ENCODE results near the gene POLE2.

Gene POLE2

DNA sequence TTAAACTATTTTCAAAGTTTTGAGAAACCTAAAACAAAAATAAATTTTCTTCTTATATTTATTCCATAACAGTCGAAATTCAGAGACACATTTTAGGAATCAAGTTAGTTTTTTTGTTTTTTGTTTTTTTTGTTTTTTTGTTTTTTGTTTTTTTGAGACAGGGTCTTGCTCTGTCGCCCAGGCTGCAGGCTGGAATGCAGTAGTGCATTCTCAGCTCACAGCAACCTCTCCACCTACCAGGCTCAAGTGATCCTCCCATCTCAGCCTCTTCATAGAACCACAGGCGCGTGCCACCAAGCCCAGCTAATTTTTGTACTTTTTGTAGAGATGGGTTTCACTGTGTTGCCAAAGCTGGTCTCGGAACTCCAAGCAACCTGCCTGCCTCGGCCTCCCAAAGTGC, 34.5 kb downstream of the POLE2 start:
- Histone ChIP-seq H3K4me3 (ENCODE audit: low read depth, low read length) (no peak overlapping the region), H3K9me3 (ENCODE audit: control insufficient read depth, insufficient read depth, low read depth, low read length) (no peaks in the 10 kb centered on the region), H3K27ac (ENCODE audit: extremely low read depth, low read depth, low read length) (no peak overlapping the region), H3K36me3 (ENCODE audit: control insufficient read depth in 2 of 2, insufficient read depth in 1 of 2, low read length in 2 of 2) (peaks cover 22 to 37% of the 10 kb centered on the region in 2 experiments), H3K4me1 (ENCODE audit: control insufficient read depth, insufficient read depth, low read length) (no peaks in the 10 kb centered on the region)
- CTCF ChIA-PET = no interaction called here
- POLR2A ChIA-PET = no interaction called here
- TF ChIP-seq ZNF10 (tag by site-specific recombination; IDR thresholded peaks at IDR 0.05) = no peak
- TF ChIP-seq FEZF1 (tag by site-specific recombination; IDR thresholded peaks at IDR 0.05) = no peak
- TF ChIP-seq TCF7L2 (IDR thresholded peaks at IDR 0.05; ENCODE audit: borderline replicate concordance, low read depth, low read length) = no peak
- TF ChIP-seq ZFP69B (tag by site-specific recombination; IDR thresholded peaks at IDR 0.05) = no peak
- no peak for TF ChIP-seq ZNF221 (tag by site-specific recombination; IDR thresholded peaks at IDR 0.05; ENCODE audit: borderline replicate concordance)

DNA sequence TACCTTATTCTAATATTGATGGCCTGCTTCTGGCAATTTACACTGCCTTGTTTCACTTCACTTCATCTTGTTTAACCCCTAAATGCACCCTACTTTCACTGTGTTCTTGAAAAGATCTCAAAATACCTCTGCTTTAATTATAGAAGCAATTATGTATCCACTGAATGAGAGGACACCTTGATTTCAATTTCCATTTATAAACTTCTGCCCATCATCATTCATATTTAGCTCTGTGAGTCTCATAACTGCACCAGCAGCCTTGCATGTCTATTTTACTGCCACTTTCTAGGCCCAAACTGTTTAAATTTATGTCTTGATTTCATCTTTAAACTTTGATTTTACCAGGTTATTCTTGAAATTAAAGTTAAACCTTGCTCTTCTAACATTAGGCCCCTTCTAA, 45.9 kb downstream of the POLE2 start:
- ChIA-PET CTCF (no interaction called here), POLR2A (no interaction called here)
- TF ChIP-seq ZBTB8A (tag by site-specific recombination; IDR thresholded peaks at IDR 0.05) = no peak
- TF ChIP-seq PRDM1 (tag by site-specific recombination; IDR thresholded peaks at IDR 0.05) = 0 out of 2 replicates have a peak, but pooled peaks have one; percentile 3
- Histone ChIP-seq H3K4me3 (ENCODE audit: low read depth, low read length) (no peak overlapping the region), H3K27ac (ENCODE audit: extremely low read depth, low read depth, low read length) (0 out of 2 replicates have a peak overlapping the region, but pooled peaks have one; percentile 21), H3K9me3 (ENCODE audit: control insufficient read depth, insufficient read depth, low read depth, low read length) (no peaks in the 10 kb centered on the region), H3K36me3 (ENCODE audit: control insufficient read depth in 2 of 2, insufficient read depth in 1 of 2, low read length in 2 of 2) (peaks cover 19 to 25% of the 10 kb centered on the region in 2 experiments; a peak in 2 of 3 replicates), H3K4me1 (ENCODE audit: control insufficient read depth, insufficient read depth, low read length) (peaks cover 15% of the 10 kb centered on the region)

DNA sequence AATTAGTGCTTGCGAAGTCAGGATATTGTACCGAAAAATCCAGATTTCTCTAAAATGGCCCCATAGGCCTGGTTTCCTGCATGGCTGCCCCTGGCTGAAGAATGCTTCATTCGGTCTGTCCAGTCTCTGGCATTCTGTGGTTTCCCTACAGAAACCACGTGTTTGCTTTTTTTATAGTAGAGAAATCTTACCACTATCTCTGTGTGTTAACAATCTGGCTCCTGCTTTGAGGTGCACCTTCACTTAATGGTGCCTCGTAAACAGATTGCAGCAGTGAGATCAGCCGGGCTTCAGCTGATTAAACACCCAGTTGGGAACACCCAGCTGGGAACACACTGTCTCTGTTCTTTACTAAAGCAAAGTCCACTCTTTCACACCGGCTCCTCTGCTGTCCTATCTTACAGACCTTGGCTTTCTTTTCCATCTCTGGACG, 46.3 kb downstream of the POLE2 start:
- TF ChIP-seq GFI1B (tag by site-specific recombination; IDR thresholded peaks at IDR 0.05) (peak; percentile 75), ZXDB (tag by site-specific recombination; IDR thresholded peaks at IDR 0.05) (0 out of 2 replicates have a peak, but pooled peaks have one; percentile 14), ZNF626 (tag by site-specific recombination; IDR thresholded peaks at IDR 0.05) (no peak), ZNF10 (tag by site-specific recombination; IDR thresholded peaks at IDR 0.05) (peak; percentile 65), GLI4 (tag by site-specific recombination; IDR thresholded peaks at IDR 0.05) (no peak), ZBTB20 (tag by site-specific recombination; IDR thresholded peaks at IDR 0.05) (peak; percentile 24; the same call in 1 of the 2 replicates), PRDM1 (tag by site-specific recombination; IDR thresholded peaks at IDR 0.05) (peak; percentile 41; the same call in 1 of the 2 replicates), ZNF19 (tag by site-specific recombination; IDR thresholded peaks at IDR 0.05; ENCODE audit: low read depth) (no peak)
- TF ChIP-seq, protein P1, sequence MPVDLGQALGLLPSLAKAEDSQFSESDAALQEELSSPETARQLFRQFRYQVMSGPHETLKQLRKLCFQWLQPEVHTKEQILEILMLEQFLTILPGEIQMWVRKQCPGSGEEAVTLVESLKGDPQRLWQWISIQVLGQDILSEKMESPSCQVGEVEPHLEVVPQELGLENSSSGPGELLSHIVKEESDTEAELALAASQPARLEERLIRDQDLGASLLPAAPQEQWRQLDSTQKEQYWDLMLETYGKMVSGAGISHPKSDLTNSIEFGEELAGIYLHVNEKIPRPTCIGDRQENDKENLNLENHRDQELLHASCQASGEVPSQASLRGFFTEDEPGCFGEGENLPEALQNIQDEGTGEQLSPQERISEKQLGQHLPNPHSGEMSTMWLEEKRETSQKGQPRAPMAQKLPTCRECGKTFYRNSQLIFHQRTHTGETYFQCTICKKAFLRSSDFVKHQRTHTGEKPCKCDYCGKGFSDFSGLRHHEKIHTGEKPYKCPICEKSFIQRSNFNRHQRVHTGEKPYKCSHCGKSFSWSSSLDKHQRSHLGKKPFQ (tag by site-specific recombination; IDR thresholded peaks at IDR 0.05) = peak; percentile 44; the same call in 1 of the 2 replicates
- CTCF ChIA-PET = no interaction called here
- Histone ChIP-seq H3K4me3 (ENCODE audit: low read depth, low read length) (no peak overlapping the region), H3K36me3 (ENCODE audit: control insufficient read depth in 2 of 2, insufficient read depth in 1 of 2, low read length in 2 of 2) (peaks cover 19 to 24% of the 10 kb centered on the region in 2 experiments; a peak in 2 of 3 replicates), H3K9me3 (ENCODE audit: control insufficient read depth, insufficient read depth, low read depth, low read length) (no peaks in the 10 kb centered on the region), H3K4me1 (ENCODE audit: control insufficient read depth, insufficient read depth, low read length) (peaks cover 15% of the 10 kb centered on the region), H3K27ac (ENCODE audit: extremely low read depth, low read depth, low read length) (peak overlapping the region; percentile 21; the same call in 1 of the 2 replicates)
- POLR2A ChIA-PET = no interaction called here

DNA sequence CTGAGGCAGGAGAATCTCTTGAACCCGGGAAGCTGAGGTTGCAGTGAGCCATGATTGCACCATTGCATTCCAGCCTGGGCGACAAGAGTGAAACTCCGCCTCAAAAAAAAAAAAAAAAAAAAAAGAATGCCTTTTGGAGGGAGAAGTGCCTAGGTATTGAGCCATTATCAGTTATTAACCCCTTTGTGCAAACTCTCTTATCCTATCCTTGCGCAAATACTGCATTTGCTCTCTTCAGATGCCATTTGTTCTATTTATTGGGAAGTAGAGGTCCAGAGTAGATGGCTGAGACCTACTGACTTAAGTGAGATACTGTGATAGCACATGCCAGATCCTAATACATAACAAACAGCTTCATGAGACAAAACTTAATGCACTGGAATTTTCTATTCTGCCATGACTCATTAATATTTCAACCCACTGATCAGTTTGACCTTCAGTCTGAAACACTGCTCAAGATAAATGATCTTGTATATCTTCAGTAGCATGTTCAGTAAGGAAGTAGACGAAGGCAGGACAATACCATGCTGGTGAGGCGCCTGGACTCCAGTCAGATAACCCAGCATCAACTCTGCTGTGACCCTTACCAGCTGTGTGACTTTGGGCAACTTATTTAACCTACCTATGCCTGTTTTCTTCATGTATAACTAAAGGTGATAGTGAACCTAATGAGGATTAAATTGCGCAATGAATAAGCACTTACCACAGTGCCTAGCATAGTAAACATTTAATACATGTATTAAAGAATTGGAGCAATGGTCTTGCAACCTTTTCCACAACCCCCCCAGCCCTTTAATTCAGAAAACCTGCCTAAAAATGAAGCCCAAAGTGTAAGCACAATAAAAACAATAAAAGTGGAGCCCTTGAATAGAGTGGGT, 47.2 kb downstream of the POLE2 start:
- Histone ChIP-seq H3K4me1 (ENCODE audit: control insufficient read depth, insufficient read depth, low read length) (peaks cover 15% of the 10 kb centered on the region), H3K4me3 (ENCODE audit: low read depth, low read length) (no peak overlapping the region), H3K27ac (ENCODE audit: extremely low read depth, low read depth, low read length) (no peak overlapping the region), H3K9me3 (ENCODE audit: control insufficient read depth, insufficient read depth, low read depth, low read length) (no peaks in the 10 kb centered on the region), H3K36me3 (ENCODE audit: control insufficient read depth in 2 of 2, insufficient read depth in 1 of 2, low read length in 2 of 2) (peaks cover 13 to 29% of the 10 kb centered on the region in 2 experiments; a peak in 2 of 3 replicates)
- CTCF ChIA-PET = interaction anchor here (0.6 kb wide), 2 partner anchors 20 to 97 kb away, joined by 3 to 4 read pairs; partner anchors contain the start of genes MGAT2 and RPL36AL
- no peak for TF ChIP-seq ZNF19 (tag by site-specific recombination; IDR thresholded peaks at IDR 0.05; ENCODE audit: low read depth)
- no peak for TF ChIP-seq ZFHX2 (tag by site-specific recombination; conservative IDR thresholded peaks at IDR 0.05)
- peak; percentile 48; the same call in 1 of the 2 replicates for TF ChIP-seq ZNF664 (tag by site-specific recombination; IDR thresholded peaks at IDR 0.05)
- TF ChIP-seq ZBTB7A (tag by site-specific recombination; IDR thresholded peaks at IDR 0.05; ENCODE audit: low read depth) = no peak
- TF ChIP-seq, protein P2, sequence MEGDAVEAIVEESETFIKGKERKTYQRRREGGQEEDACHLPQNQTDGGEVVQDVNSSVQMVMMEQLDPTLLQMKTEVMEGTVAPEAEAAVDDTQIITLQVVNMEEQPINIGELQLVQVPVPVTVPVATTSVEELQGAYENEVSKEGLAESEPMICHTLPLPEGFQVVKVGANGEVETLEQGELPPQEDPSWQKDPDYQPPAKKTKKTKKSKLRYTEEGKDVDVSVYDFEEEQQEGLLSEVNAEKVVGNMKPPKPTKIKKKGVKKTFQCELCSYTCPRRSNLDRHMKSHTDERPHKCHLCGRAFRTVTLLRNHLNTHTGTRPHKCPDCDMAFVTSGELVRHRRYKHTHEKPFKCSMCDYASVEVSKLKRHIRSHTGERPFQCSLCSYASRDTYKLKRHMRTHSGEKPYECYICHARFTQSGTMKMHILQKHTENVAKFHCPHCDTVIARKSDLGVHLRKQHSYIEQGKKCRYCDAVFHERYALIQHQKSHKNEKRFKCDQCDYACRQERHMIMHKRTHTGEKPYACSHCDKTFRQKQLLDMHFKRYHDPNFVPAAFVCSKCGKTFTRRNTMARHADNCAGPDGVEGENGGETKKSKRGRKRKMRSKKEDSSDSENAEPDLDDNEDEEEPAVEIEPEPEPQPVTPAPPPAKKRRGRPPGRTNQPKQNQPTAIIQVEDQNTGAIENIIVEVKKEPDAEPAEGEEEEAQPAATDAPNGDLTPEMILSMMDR (tag by site-specific recombination; IDR thresholded peaks at IDR 0.05) = no peak
- TF ChIP-seq, protein P3, sequence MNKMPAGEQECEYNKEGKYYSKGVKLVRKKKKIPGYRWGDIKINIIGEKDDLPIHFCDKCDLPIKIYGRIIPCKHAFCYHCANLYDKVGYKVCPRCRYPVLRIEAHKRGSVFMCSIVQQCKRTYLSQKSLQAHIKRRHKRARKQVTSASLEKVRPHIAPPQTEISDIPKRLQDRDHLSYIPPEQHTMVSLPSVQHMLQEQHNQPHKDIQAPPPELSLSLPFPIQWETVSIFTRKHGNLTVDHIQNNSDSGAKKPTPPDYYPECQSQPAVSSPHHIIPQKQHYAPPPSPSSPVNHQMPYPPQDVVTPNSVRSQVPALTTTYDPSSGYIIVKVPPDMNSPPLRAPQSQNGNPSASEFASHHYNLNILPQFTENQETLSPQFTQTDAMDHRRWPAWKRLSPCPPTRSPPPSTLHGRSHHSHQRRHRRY (tag by site-specific recombination; IDR thresholded peaks at IDR 0.05) = no peak
- POLR2A ChIA-PET = no interaction called here

All from HEK293 (cell line).